ENCODE data around the gene MRPL20. TPM values are rescaled to one million over a fixed set of nuclear protein-coding genes. Genes with fewer than 3 reads are reported as not detected.
A peak's percentile ranks its signal among the peaks of the same experiment; 100 is the strongest.

Gene MRPL20
- total RNA-seq, 1 experiment from 2014 or later, result 110 TPM

DNA sequence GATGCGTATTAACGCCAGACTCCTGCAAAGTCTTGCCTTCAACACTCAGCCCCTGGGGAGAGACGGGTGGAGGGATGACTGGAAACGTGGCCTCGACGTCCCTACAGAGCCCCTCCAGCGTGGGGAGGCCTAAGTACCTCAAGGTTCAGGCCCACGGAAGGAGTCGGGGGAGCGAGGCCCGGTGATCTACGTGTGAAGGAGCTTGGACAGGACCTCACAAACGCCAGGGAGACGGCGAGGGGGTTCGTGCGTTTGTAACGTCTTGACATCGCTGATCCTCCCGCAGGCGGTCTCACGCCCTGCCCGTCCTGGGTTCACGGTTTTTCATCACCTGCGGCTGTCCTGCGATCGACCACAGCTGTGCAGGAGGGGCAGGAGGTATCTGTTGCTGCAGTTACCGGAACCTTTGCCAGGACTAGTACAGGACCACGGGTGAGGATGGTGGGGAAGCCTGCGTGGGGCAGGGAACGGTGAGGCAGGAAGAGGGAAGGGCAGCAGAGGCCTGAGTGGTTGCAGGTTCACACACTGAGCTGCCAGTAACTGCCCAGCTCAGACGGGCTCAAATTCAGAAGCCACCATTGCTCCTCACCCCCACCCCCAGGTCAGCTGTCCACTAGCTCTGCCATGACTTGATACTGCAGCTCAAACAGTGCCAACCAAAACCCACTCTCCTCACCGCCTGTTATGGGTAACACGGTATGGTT is 7.1 kb downstream of the MRPL20 start:
- TF ChIP-seq CTCF (IDR thresholded peaks at IDR 0.05; ENCODE audit: insufficient read depth in 1 of 2, low read depth in 1 of 2, low read length in 1 of 2, severe bottlenecking in 1 of 2, unreplicated experiment in 1 of 2), result no peak
- TSS peak; percentile 58 for BruUV-seq (replicated peaks)
- Mint-ChIP-seq H3K4me1 (ENCODE audit: low read depth, unreplicated experiment) (peaks cover 12% of the 10 kb centered on the region), H3K9me3 (ENCODE audit: unreplicated experiment) (no peaks in the 10 kb centered on the region), H3K36me3 (ENCODE audit: insufficient read depth, unreplicated experiment) (peaks cover 86% of the 10 kb centered on the region), H3K27me3 (ENCODE audit: insufficient read depth, unreplicated experiment) (no peaks in the 10 kb centered on the region), H3K27ac (ENCODE audit: unreplicated experiment) (peak overlapping the region; percentile 93), H3K4me3 (ENCODE audit: unreplicated experiment) (peak overlapping the region; percentile 86)
- peak in 1 of 2 experiments; percentile 37 for DNase-seq
- H3K27me3 ChIP-seq (replicated peaks; ENCODE audit: control insufficient read depth, insufficient read depth, low read length), result no peaks in the 10 kb centered on the region
- peaks cover 2% of the 10 kb centered on the region; the same call in 1 of the 2 replicates for H3K36me3 ChIP-seq (ENCODE audit: control insufficient read depth, insufficient read depth, low read length)
- no peaks in the 10 kb centered on the region for H3K9me3 ChIP-seq
- H3K4me3 ChIP-seq (ENCODE audit: low read depth, low read length), result peak overlapping the region; percentile 94
- ChIA-PET POLR2A (interaction anchor here (1.6 kb wide), 1 partner anchor 36 kb away, joined by 4 read pairs; the partner anchor contains the start of gene VWA1), CTCF (interaction anchor here (0.5 to 1.2 kb wide), 2 partner anchors 103 to 106 kb away, joined by 3 to 4 read pairs; no protein-coding TSS in a partner anchor)
- peaks cover 22% of the 10 kb centered on the region for H3K4me1 ChIP-seq
- intact Hi-C loops (cut with micrococcal nuclease; ENCODE audit: unreplicated experiment), result loop anchor here (2.0 to 5.0 kb wide), 2 partner anchors 32 to 41 kb away; no protein-coding TSS in a partner anchor

DNA sequence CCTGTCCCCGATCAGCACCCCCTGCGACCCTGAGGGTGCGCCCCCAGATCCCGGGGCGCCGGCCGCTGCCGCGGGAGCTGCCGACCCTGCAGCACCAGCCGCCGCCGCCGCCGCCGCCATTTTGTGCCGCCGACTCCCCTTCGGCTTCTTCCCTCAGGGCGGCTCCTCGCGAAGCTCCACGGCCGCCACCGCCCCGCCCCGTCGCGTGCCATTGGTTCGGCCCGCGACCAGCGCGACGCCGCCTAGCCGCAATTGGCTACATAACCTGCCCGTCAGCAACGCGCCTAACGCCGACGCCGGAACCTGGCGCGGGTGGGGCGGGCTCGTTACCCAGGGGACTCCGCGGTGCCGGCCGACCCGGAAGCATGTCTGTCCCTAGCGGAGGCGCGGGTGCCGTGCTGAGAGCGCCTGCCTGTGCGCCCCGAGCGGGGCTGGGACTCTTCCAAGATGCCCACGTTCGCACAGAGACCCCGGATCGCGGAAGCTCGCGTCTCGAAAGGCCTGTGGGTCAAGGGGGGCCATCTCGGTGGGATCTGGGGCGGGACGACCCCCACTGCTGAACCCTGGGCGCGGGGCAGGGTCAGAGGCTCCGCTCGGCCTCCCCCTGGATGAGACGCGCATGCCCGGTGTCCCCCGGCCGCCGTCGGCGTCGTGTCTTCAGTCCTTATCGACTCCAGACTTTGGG is 7.8 kb downstream of the MRPL20 start, which contains the start of gene CCNL2:
Gene CCNL2 (minus strand): TSS at position 149 of the 685 bp plus-strand sequence. CDS start 29 bp downstream, at position 120.
- Mint-ChIP-seq H3K36me3 (ENCODE audit: insufficient read depth, unreplicated experiment) (peaks cover 84% of the 10 kb centered on the region), H3K9me3 (ENCODE audit: unreplicated experiment) (no peaks in the 10 kb centered on the region), H3K27ac (ENCODE audit: unreplicated experiment) (peak within 1 kb of the TSS; percentile 93), H3K4me1 (ENCODE audit: low read depth, unreplicated experiment) (peaks cover 12% of the 10 kb centered on the region), H3K4me3 (ENCODE audit: unreplicated experiment) (peak within 1 kb of the TSS; percentile 86), H3K27me3 (ENCODE audit: insufficient read depth, unreplicated experiment) (no peaks in the 10 kb centered on the region)
- peak; percentile 44 to 54 for TF ChIP-seq CTCF (IDR thresholded peaks at IDR 0.05; ENCODE audit: insufficient read depth in 1 of 2, low read depth in 1 of 2, low read length in 1 of 2, severe bottlenecking in 1 of 2, unreplicated experiment in 1 of 2)
- Histone ChIP-seq H3K4me3 (ENCODE audit: low read depth, low read length) (peak within 1 kb of the TSS; percentile 94), H3K4me1 (peaks cover 22% of the 10 kb centered on the region), H3K9me3 (no peaks in the 10 kb centered on the region), H3K27me3 (replicated peaks; ENCODE audit: control insufficient read depth, insufficient read depth, low read length) (no peaks in the 10 kb centered on the region), H3K36me3 (ENCODE audit: control insufficient read depth, insufficient read depth, low read length) (peaks cover 2% of the 10 kb centered on the region; the same call in 1 of the 2 replicates)
- intact Hi-C loops (cut with micrococcal nuclease; ENCODE audit: unreplicated experiment), result loop anchor here (2.0 to 5.0 kb wide), 2 partner anchors 33 to 41 kb away; no protein-coding TSS in a partner anchor
- CTCF ChIA-PET, result interaction anchor here (1.2 kb wide), 2 partner anchors 34 to 106 kb away, joined by 3 to 4 read pairs; no protein-coding TSS in a partner anchor
- DNase-seq, result peak; percentile 97 to 98
- no TSS peak for BruUV-seq (replicated peaks)
- POLR2A ChIA-PET, result interaction anchor here (0.9 to 1.7 kb wide), 7 partner anchors 8 to 106 kb away, joined by 4 to 16 read pairs (median 6); partner anchors contain the start of genes AURKAIP1 and VWA1

GRCh38 chr1:1398677-1399186 is 8.4 kb downstream of the MRPL20 start:
- ChIA-PET CTCF (interaction anchor here (1.2 kb wide), 1 partner anchor 34 kb away, joined by 3 read pairs; no protein-coding TSS in a partner anchor), POLR2A (interaction anchor here (0.9 to 1.7 kb wide), 7 partner anchors 9 to 106 kb away, joined by 4 to 16 read pairs (median 6); partner anchors contain the start of genes AURKAIP1 and VWA1)
- peaks cover 22% of the 10 kb centered on the region for H3K4me1 ChIP-seq
- H3K36me3 ChIP-seq (ENCODE audit: control insufficient read depth, insufficient read depth, low read length), result peaks cover 2% of the 10 kb centered on the region; the same call in 1 of the 2 replicates
- peak overlapping the region; percentile 76 for H3K27ac Mint-ChIP-seq (ENCODE audit: unreplicated experiment)
- no peak for DNase-seq
- H3K4me1 Mint-ChIP-seq (ENCODE audit: low read depth, unreplicated experiment), result peaks cover 12% of the 10 kb centered on the region
- peak overlapping the region; percentile 86 for H3K4me3 Mint-ChIP-seq (ENCODE audit: unreplicated experiment)
- H3K4me3 ChIP-seq (ENCODE audit: low read depth, low read length), result peak overlapping the region; percentile 94
- no TSS peak for BruUV-seq (replicated peaks)
- TF ChIP-seq CTCF (IDR thresholded peaks at IDR 0.05; ENCODE audit: insufficient read depth in 1 of 2, low read depth in 1 of 2, low read length in 1 of 2, severe bottlenecking in 1 of 2, unreplicated experiment in 1 of 2), result no peak
- peaks cover 84% of the 10 kb centered on the region for H3K36me3 Mint-ChIP-seq (ENCODE audit: insufficient read depth, unreplicated experiment)
- no peaks in the 10 kb centered on the region for H3K9me3 Mint-ChIP-seq (ENCODE audit: unreplicated experiment)
- no peaks in the 10 kb centered on the region for H3K27me3 Mint-ChIP-seq (ENCODE audit: insufficient read depth, unreplicated experiment)
- no peaks in the 10 kb centered on the region for H3K9me3 ChIP-seq
- intact Hi-C loops (cut with micrococcal nuclease; ENCODE audit: unreplicated experiment), result loop anchor here (2.0 to 5.0 kb wide), 2 partner anchors 34 to 42 kb away; no protein-coding TSS in a partner anchor
- H3K27me3 ChIP-seq (replicated peaks; ENCODE audit: control insufficient read depth, insufficient read depth, low read length), result no peaks in the 10 kb centered on the region
